GM19035 (cell line): Measurements from ENCODE around the gene ZNF438.
"Not testable (repeated sequence)": the region's sequence is repeated elsewhere in the genome, so short reads cannot be mapped to it uniquely, and the experiment has no call there.

Experiments
- ATAC-seq: cut with Tn5 transposase; IDR thresholded peaks from one replicate; pipeline ENCODE4 v1.9.1; 2021; ENCODE audit not compliant: unreplicated experiment

Gene ZNF438

GRCh38 chr10:30962522-30962921 lies 69.1 kb downstream of the ZNF438 start:
- no peak for ATAC-seq

DNA sequence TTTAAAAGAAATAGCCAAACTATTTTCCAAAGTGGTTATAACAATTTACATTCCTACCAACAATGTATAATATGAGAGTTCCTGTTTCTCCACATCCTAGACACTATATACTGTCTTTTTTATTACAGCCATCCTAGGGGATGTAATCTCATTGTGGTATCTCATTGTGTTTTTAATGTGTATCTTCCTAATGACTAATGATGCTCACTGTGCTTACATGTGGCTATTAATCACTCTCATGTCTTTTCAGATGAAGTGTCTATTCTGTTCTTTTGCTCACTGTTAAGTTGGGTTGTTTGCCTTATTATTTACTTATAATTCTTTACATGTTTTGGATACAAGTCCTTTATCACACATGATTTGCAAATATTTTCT lies 71.8 kb downstream of the ZNF438 start:
- ATAC-seq = peak; percentile 7

- not testable (repeated sequence) for ATAC-seq
Measured at GRCh38 chr10:30949218-30949617, 82.4 kb downstream of the ZNF438 start.

DNA sequence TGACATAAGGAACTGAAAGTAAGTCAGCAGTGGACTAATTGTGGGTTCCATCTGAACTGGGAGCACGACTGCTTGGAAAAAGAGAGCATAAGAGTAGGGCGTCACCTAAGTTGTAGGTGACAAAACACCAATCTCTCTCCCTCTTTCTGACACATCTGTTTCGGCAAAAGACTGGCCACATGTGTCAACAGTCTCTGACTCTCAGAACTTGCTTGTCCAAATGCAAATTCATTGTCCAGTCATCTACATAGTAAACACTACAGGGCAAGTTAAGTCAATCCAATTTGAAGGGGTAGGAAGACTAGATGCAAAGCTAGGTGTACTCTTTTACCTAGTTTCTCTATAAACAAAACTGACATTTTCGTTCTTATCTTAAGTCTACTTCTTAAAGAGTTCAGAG lies 87.7 kb downstream of the ZNF438 start:
- ATAC-seq = no peak

GRCh38 chr10:30943451-30943850 lies 88.2 kb downstream of the ZNF438 start:
- ATAC-seq = no peak

DNA sequence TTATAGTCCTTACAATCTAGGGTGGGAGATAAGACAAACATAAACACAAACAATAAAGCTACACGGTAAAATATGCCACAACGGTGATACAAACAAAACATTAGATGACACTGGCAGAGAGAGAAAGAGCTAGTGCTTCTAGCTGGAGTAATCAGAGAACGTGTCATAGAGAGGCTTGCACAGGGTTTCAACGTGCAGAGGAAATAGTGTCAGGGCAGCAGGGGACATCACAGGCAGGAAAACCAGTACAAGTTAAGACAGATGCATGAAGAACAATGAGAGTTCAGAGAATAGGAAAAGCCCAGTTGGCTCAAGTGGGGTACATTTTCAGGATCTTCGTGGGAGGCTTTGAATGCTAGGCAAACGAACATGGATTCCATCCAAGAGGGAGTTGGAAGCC lies 91.4 kb downstream of the ZNF438 start:
- ATAC-seq = no peak

DNA sequence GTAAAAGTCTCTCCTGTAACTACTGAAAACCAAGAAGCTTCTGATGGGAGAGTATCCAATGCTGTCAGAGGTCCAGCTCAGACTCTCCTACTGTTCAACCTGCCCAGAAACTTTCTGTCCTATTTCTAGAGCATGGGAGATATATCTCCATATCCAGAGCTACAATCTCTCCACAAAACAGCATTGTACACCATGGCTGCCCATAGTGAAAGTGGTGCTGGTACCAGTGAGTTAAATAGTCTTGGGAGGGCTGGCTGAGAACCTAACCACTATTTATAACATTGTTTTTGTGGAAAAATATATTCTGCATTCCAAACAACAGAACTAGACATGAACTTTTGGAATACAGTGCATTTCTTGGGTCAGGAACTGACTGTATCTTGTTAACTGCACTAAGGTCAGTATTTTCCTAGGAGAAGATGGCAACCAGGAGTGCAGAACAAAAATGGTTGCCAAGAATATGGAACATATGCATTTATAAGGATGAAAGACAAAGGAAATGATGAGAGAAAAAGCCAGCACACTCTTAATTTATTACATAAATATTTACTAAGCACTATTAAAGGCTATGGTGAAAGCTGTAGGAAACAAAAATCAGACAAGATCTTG lies 91.9 kb downstream of the ZNF438 start:
- ATAC-seq = no peak

GRCh38 chr10:30935078-30935477 lies 96.6 kb downstream of the ZNF438 start:
- no peak for ATAC-seq

DNA sequence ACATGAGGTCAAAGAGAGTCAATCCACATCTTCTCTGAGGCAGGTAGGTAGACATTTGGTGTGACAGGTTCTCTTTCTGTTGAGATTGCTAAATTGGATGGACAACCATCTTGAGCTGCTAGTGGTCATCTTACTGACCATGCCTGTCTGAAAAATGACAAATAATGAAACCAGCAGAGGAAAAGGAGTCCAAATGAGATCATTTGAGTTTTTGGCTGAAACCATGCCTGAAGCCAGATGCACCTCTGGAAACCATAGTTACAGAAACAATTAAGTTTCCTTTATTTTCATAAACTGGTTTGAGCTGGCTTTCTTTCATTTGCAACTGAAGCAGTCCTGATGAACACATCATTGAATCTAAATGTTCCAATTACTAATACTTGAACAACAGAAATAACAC lies 100.6 kb downstream of the ZNF438 start:
- ATAC-seq = no peak

- ATAC-seq = no peak
Measured at GRCh38 chr10:30929901-30930520, 101.7 kb downstream of the ZNF438 start.

- ATAC-seq = not testable (repeated sequence)
Measured at GRCh38 chr10:30929311-30929729, 102.3 kb downstream of the ZNF438 start.

GRCh38 chr10:30928742-30929141 lies 102.9 kb downstream of the ZNF438 start:
- ATAC-seq = peak; percentile 53

- ATAC-seq = no peak
Measured at GRCh38 chr10:30918651-30919050, 113.0 kb downstream of the ZNF438 start.

GRCh38 chr10:30917789-30918188 lies 113.9 kb downstream of the ZNF438 start:
- ATAC-seq = no peak

DNA sequence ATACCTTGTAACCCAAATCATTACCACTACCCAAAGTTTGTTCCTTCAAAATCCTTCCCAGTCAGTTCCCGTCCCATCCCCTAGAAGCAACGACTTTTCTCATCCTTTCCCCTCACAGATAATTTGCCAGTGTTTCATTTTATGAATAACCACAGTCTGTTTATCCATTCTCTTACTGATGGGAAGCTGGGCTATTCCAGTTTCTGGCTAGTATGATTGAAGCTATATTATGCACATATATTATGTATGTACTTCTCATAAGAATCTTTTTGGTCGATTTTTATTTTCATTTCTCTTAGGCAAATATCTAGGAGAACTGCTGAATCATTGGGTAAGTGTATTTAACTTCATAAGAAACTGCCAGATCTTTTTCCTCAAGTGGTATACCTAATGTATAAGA lies 114.6 kb downstream of the ZNF438 start:
- no peak for ATAC-seq

GRCh38 chr10:30915146-30915545 lies 116.5 kb downstream of the ZNF438 start:
- ATAC-seq = no peak

DNA sequence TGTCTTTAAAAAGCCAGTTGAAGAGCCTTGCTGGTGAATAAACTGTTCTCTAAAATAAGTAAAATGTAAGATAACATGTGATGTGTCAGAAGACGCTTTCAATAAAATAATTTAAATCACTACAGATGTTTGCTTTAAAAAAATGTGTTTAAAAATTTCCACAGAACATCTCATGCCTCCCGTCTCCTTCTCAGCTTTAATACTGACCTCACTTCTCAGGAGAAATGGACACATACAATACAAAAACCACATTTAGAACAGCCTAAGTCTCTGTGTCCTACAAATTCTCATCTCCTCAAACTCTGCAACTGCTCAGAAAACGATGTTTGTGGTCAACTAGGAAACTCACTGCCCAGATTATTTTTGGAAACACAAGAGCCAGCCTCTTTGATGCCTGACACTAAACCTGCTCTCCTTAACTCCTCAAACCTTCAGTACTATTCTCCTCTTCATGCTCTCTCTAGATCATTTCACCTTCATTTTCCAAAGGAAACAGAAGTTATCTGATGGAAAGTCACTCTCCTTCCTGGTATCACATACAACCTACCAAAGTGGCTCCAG lies 120.3 kb downstream of the ZNF438 start:
- ATAC-seq = no peak

DNA sequence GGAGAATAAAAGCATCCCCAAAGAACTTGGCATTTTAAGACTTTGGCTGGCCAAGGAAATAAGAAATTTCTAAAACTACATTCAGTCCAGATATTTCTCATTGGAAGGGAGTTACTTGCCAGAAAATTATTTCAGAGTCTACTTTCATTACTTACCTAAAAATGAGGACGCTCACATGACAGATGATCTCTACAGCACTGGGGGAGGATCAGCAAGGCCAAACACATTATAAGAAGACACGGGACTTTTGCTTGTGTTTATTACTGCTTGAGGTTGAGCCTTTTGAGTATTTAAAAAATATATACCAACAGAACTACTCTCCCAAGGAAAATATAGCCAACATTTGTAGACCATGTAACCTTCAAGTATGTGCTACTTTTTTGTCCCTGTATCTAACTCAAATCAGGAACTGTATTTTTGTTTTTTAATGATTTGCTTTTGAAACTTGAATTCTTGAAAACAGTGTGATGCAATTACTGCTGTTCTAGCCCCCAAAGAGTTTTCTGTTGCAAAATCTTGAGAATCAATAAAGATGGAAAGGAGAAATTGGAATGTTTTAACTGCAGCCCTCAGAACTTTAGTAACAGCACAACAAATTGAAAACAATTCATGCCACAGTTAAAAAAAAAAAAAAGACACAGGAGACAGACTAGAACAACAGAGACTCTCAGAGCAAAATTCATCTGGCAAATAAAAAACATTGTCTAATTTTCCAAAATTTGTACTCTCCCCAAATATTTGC lies 128.1 kb downstream of the ZNF438 start:
- no peak for ATAC-seq

DNA sequence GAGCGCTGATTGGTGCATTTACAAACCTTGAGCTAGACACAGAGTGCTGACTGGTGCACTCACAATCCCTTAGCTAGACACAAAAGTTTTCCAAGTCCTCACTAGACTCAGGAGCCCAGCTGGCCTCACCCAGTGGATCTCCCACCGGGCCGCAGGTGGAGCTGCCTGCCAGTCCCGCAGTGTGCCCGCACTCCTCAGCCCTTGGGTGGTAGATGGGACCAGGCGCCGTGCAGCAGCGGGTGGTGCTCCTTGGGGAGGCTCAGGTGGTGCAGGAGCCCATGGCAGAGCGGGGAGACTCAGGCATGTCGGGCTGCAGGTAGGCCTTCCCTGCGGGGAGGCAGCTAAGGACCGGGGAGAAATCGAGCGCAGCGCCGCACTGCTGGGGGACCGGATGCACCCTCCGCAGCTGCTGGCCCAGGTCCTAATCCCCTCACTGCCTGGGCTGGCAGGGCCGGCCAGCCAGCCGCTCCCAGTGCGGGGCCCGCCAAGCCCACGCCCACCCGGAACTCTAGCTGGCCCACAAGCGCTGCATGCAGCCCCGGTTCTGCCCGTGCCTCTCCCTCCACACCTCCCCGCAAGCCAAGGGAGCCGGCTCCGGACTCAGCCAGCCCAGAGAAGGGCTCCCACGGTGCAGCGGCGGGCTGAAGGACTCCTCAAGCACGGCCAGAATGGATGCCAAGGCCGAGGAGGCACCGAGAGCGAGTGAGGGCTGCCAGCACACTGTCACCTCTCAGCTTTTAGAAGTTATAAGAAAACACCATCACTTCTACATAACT lies 128.9 kb downstream of the ZNF438 start:
- ATAC-seq = no peak

GRCh38 chr10:30901487-30901886 lies 130.2 kb downstream of the ZNF438 start:
- not testable (repeated sequence) for ATAC-seq

GRCh38 chr10:30898964-30899363 lies 132.7 kb downstream of the ZNF438 start:
- ATAC-seq = no peak
